Astrocyte of the cerebellum (primary cell): ENCODE data around the gene ARMH3.

Experiments used
- DNase-seq: peaks from one replicate; pipeline ENCODE4 v3.0.0-alpha.2; 2011; ENCODE audit warnings: low read depth
- H3K4me3 ChIP-seq: 2 replicates; pipeline ENCODE4 v1.5.1; 2011; ENCODE audit warnings: mild to moderate bottlenecking, low read depth, low read length, moderate library complexity
- CTCF ChIP-seq: IDR thresholded peaks from 2 replicates; pipeline ENCODE4 v1.5.1; 2012; ENCODE audit warnings: low read length, low read depth, moderate library complexity, mild to moderate bottlenecking; ENCODE audit errors: missing control alignments
- in situ Hi-C: cut with HindIII; loops from 2 replicates; pipeline ENCODE4 v1.10.0; 2017; ENCODE audit warnings: low sequenced_read_pairs

Gene ARMH3

GRCh38 chr10:101889256-101890210 lies 166.4 kb downstream of the ARMH3 start:
- peak; percentile 92 for TF ChIP-seq CTCF
- DNase-seq: peak; percentile 63
- in situ Hi-C loops: loop anchor here (25.0 kb wide), 1 partner anchor 98 kb away; no protein-coding TSS in a partner anchor
- H3K4me3 ChIP-seq: no peak overlapping the region

- no peak for TF ChIP-seq CTCF
- no peak for DNase-seq
- H3K4me3 ChIP-seq: no peak overlapping the region
- in situ Hi-C loops: loop anchor here (25.0 kb wide), 1 partner anchor 99 kb away; no protein-coding TSS in a partner anchor
These were observed 167.6 kb downstream of the ARMH3 start for GRCh38 chr10:101888251-101888949.

- TF ChIP-seq CTCF: no peak
- DNase-seq: no peak
- no peak overlapping the region for H3K4me3 ChIP-seq
- in situ Hi-C loops: loop anchor here (25.0 kb wide), 1 partner anchor 100 kb away; no protein-coding TSS in a partner anchor
These were observed 168.2 kb downstream of the ARMH3 start for GRCh38 chr10:101887775-101888174.

- no peak overlapping the region for H3K4me3 ChIP-seq
- in situ Hi-C loops: loop anchor here (25.0 kb wide), 1 partner anchor 101 kb away; no protein-coding TSS in a partner anchor
- DNase-seq: no peak
- no peak for TF ChIP-seq CTCF
These were observed 169.3 kb downstream of the ARMH3 start for GRCh38 chr10:101886521-101887312.

- no peak for DNase-seq
- no peak for TF ChIP-seq CTCF
- no peak overlapping the region for H3K4me3 ChIP-seq
- in situ Hi-C loops: loop anchor here (25.0 kb wide), 1 partner anchor 106 kb away; no protein-coding TSS in a partner anchor
These were observed 174.8 kb downstream of the ARMH3 start for GRCh38 chr10:101881036-101881774.
